Measurements from ENCODE around the gene GOT2. TPM values are rescaled to one million over a fixed set of nuclear protein-coding genes. Genes with fewer than 3 reads are reported as not detected.

Gene GOT2
- total RNA-seq, 1 experiment from 2014 or later: 135 TPM

GRCh38 chr16:58670946-58671583, 63.1 kb downstream of the GOT2 start:
- CTCF ChIA-PET: interaction anchor here (0.8 kb wide), 1 partner anchor 10 kb away, joined by 3 read pairs; no protein-coding TSS in a partner anchor
- no peak for ATAC-seq
- no peak overlapping the region for H3K9ac ChIP-seq (ENCODE audit: low read length)
- no peak for DNase-seq (ENCODE audit: low read depth, low spot score)
- no peaks in the 10 kb centered on the region for H4K20me1 ChIP-seq (ENCODE audit: insufficient read depth)
- H3K4me1 ChIP-seq (ENCODE audit: control insufficient read depth in 1 of 2, insufficient read depth in 2 of 2, low read length in 2 of 2): no peaks in the 10 kb centered on the region
- no peaks in the 10 kb centered on the region; a peak in 1 of 4 replicates for H3K36me3 ChIP-seq (ENCODE audit: control insufficient read depth in 1 of 2, insufficient read depth in 2 of 2, low read length in 2 of 2)
- no peaks in the 10 kb centered on the region for H3K79me2 ChIP-seq (ENCODE audit: insufficient read depth, low read length)
- H3K4me2 ChIP-seq (ENCODE audit: low read length): no peak overlapping the region
- POLR2A ChIA-PET: no interaction called here
- TF ChIP-seq CBX3 (IDR thresholded peaks at IDR 0.05; ENCODE audit: low read depth) (no peak), ELF1 (IDR thresholded peaks at IDR 0.05; ENCODE audit: borderline replicate concordance, low read depth) (no peak), POLR2A (IDR thresholded peaks at IDR 0.05; ENCODE audit: borderline replicate concordance, extremely low read depth, insufficient read depth, insufficient read length) (no peak), JUND (IDR thresholded peaks at IDR 0.05) (no peak), TCF7L2 (IDR thresholded peaks at IDR 0.05; ENCODE audit: borderline replicate concordance, extremely low read depth, insufficient read depth, insufficient read length) (no peak), SRF (IDR thresholded peaks at IDR 0.05; ENCODE audit: low read depth) (no peak), CTCF (IDR thresholded peaks at IDR 0.05 in 2 of 3, conservative IDR thresholded peaks at IDR 0.05 in 1 of 3; ENCODE audit: borderline replicate concordance in 1 of 3, insufficient read depth in 1 of 3, low read depth in 2 of 3, low read length in 2 of 3) (no peak), ZFX (IDR thresholded peaks at IDR 0.05) (no peak), FOSL1 (IDR thresholded peaks at IDR 0.05; ENCODE audit: low read depth) (no peak), EZH2phosphoT487 (IDR thresholded peaks at IDR 0.05; ENCODE audit: borderline replicate concordance) (no peak)
- TF ChIP-seq, protein P1, sequence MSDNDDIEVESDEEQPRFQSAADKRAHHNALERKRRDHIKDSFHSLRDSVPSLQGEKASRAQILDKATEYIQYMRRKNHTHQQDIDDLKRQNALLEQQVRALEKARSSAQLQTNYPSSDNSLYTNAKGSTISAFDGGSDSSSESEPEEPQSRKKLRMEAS (IDR thresholded peaks at IDR 0.05): no peak
- TF ChIP-seq, protein P2, sequence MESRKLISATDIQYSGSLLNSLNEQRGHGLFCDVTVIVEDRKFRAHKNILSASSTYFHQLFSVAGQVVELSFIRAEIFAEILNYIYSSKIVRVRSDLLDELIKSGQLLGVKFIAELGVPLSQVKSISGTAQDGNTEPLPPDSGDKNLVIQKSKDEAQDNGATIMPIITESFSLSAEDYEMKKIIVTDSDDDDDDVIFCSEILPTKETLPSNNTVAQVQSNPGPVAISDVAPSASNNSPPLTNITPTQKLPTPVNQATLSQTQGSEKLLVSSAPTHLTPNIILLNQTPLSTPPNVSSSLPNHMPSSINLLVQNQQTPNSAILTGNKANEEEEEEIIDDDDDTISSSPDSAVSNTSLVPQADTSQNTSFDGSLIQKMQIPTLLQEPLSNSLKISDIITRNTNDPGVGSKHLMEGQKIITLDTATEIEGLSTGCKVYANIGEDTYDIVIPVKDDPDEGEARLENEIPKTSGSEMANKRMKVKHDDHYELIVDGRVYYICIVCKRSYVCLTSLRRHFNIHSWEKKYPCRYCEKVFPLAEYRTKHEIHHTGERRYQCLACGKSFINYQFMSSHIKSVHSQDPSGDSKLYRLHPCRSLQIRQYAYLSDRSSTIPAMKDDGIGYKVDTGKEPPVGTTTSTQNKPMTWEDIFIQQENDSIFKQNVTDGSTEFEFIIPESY (IDR thresholded peaks at IDR 0.05; ENCODE audit: extremely low read depth, insufficient replicate concordance, low read length): no peak
- TF ChIP-seq, protein P3, sequence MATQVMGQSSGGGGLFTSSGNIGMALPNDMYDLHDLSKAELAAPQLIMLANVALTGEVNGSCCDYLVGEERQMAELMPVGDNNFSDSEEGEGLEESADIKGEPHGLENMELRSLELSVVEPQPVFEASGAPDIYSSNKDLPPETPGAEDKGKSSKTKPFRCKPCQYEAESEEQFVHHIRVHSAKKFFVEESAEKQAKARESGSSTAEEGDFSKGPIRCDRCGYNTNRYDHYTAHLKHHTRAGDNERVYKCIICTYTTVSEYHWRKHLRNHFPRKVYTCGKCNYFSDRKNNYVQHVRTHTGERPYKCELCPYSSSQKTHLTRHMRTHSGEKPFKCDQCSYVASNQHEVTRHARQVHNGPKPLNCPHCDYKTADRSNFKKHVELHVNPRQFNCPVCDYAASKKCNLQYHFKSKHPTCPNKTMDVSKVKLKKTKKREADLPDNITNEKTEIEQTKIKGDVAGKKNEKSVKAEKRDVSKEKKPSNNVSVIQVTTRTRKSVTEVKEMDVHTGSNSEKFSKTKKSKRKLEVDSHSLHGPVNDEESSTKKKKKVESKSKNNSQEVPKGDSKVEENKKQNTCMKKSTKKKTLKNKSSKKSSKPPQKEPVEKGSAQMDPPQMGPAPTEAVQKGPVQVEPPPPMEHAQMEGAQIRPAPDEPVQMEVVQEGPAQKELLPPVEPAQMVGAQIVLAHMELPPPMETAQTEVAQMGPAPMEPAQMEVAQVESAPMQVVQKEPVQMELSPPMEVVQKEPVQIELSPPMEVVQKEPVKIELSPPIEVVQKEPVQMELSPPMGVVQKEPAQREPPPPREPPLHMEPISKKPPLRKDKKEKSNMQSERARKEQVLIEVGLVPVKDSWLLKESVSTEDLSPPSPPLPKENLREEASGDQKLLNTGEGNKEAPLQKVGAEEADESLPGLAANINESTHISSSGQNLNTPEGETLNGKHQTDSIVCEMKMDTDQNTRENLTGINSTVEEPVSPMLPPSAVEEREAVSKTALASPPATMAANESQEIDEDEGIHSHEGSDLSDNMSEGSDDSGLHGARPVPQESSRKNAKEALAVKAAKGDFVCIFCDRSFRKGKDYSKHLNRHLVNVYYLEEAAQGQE (IDR thresholded peaks at IDR 0.05; ENCODE audit: low read depth): no peak
- no peaks in the 10 kb centered on the region for H3K9me2 ChIP-seq (ENCODE audit: insufficient read depth)
- RAD21 ChIA-PET (ENCODE audit: low non-redundant PET in 1 of 2, low total read pairs in 2 of 2, uncharacterized antibody in 2 of 2, unreplicated experiment in 2 of 2): no interaction called here
- H3K27me3 ChIP-seq (ENCODE audit: insufficient read depth, low read length): no peaks in the 10 kb centered on the region
- H3K4me3 ChIP-seq (replicated peaks in 1 of 2; ENCODE audit: low read depth in 1 of 2, low read length in 2 of 2): no peak overlapping the region
- no TSS peak for BruUV-seq (replicated peaks)
- intact Hi-C loops (cut with micrococcal nuclease): no loop called here
- no peak overlapping the region for H3K27ac ChIP-seq (ENCODE audit: low read depth, low read length)
- no peaks in the 10 kb centered on the region for H3K9me3 ChIP-seq (ENCODE audit: control insufficient read depth in 1 of 2, insufficient read depth in 1 of 2, low read depth in 1 of 2, low read length in 2 of 2)
- no peak overlapping the region for H2AFZ ChIP-seq (ENCODE audit: low read depth, low read length, poor library complexity, severe bottlenecking)
